ENCODE results near the gene YPEL2.
A peak's percentile ranks its signal among the peaks of the same experiment; 100 is the strongest.

YPEL2 gene

GRCh38 chr17:59367657-59368045 lies 36.2 kb downstream of the YPEL2 start:
- POLR2A ChIA-PET = interaction anchor here (0.6 kb wide), 2 partner anchors 34 to 507 kb away, joined by 4 to 7 read pairs; no protein-coding TSS in a partner anchor
- no peaks in the 10 kb centered on the region for H3K9me3 ChIP-seq (ENCODE audit: control insufficient read depth, insufficient read depth, low read depth, low read length)
- H3K27ac ChIP-seq (ENCODE audit: extremely low read depth, low read depth, low read length) = peak overlapping the region; percentile 85
- CTCF ChIA-PET = no interaction called here
- peaks cover 55% of the 10 kb centered on the region for H3K4me1 ChIP-seq (ENCODE audit: control insufficient read depth, insufficient read depth, low read length)
- no peak for TF ChIP-seq ZNF174 (tag by site-specific recombination; IDR thresholded peaks at IDR 0.05)
- peak; percentile 46; the same call in 1 of the 2 replicates for TF ChIP-seq ZIC2 (tag by site-specific recombination; IDR thresholded peaks at IDR 0.05)
- TF ChIP-seq ZNF37A (tag by site-specific recombination; IDR thresholded peaks at IDR 0.05) = no peak
- TF ChIP-seq ZNF558 (tag by site-specific recombination; IDR thresholded peaks at IDR 0.05) = no peak
- no peak for TF ChIP-seq GLIS1 (tag by site-specific recombination; IDR thresholded peaks at IDR 0.05)
- TF ChIP-seq KLF9 (tag by site-specific recombination; IDR thresholded peaks at IDR 0.05; ENCODE audit: low read depth) = no peak
- TF ChIP-seq KLF8 (tag by site-specific recombination; IDR thresholded peaks at IDR 0.05) = no peak
- no peak for TF ChIP-seq ZNF324 (tag by site-specific recombination; IDR thresholded peaks at IDR 0.05)
- no peak for TF ChIP-seq ZNF350 (tag by site-specific recombination; IDR thresholded peaks at IDR 0.05)
- H3K4me3 ChIP-seq (ENCODE audit: low read depth, low read length) = no peak overlapping the region
- H3K36me3 ChIP-seq (ENCODE audit: control insufficient read depth in 2 of 2, insufficient read depth in 1 of 2, low read length in 2 of 2) = no peaks in the 10 kb centered on the region; a peak in 1 of 3 replicates

DNA sequence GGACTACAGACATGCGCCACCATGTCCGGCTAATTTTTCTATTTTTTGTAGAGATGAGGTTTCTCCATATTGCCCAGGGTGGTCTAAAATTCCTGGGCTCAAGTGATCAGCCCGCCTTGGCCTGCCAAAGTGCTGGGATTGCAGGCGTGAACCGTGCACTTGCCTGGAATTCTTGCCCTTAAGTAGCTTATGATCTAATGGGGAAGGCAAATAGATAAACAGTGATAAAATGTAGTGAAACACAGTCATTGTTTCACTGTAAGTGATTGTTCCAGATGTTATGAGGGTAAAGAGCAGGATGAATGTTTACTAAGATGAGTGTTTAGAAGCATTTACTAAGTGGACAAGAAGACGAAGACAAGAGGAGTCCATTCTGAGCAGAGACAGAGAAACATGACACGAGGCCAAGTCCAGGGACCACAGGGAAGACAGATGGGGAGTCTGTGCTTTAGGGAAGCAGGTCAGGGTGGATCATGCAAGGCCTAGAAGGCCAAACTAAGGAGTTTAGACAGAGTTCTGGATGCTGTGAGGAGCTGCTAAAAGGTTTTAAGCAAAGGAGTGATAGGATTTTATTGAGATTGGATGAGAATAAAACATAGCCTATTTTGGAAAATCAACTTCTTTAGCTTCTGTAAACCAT lies 36.9 kb downstream of the YPEL2 start:
- H3K27ac ChIP-seq (ENCODE audit: extremely low read depth, low read depth, low read length) = no peak overlapping the region
- 0 out of 2 replicates have a peak, but pooled peaks have one; percentile 33 for TF ChIP-seq OSR2 (tag by site-specific recombination; IDR thresholded peaks at IDR 0.05)
- no peak for TF ChIP-seq ZNF555 (tag by site-specific recombination; conservative IDR thresholded peaks at IDR 0.05)
- TF ChIP-seq ZNF433 (tag by site-specific recombination; IDR thresholded peaks at IDR 0.05; ENCODE audit: low read depth) = no peak
- TF ChIP-seq ZBTB21 (tag by site-specific recombination; IDR thresholded peaks at IDR 0.05) = no peak
- no peak for TF ChIP-seq ZNF776 (tag by site-specific recombination; IDR thresholded peaks at IDR 0.05; ENCODE audit: borderline replicate concordance)
- H3K9me3 ChIP-seq (ENCODE audit: control insufficient read depth, insufficient read depth, low read depth, low read length) = no peaks in the 10 kb centered on the region
- no peak overlapping the region for H3K4me3 ChIP-seq (ENCODE audit: low read depth, low read length)
- no peaks in the 10 kb centered on the region; a peak in 1 of 3 replicates for H3K36me3 ChIP-seq (ENCODE audit: control insufficient read depth in 2 of 2, insufficient read depth in 1 of 2, low read length in 2 of 2)
- CTCF ChIA-PET = no interaction called here
- POLR2A ChIA-PET = interaction anchor here (0.6 kb wide), 2 partner anchors 34 to 506 kb away, joined by 4 to 7 read pairs; no protein-coding TSS in a partner anchor
- H3K4me1 ChIP-seq (ENCODE audit: control insufficient read depth, insufficient read depth, low read length) = peaks cover 50% of the 10 kb centered on the region

GRCh38 chr17:59369031-59369975 lies 37.8 kb downstream of the YPEL2 start:
- TF ChIP-seq ZNF24 (tag by site-specific recombination; IDR thresholded peaks at IDR 0.05) (no peak), ZNF544 (tag by site-specific recombination; IDR thresholded peaks at IDR 0.05) (no peak), SP3 (tag by site-specific recombination; IDR thresholded peaks at IDR 0.05) (no peak), GLI4 (tag by site-specific recombination; IDR thresholded peaks at IDR 0.05) (no peak), ZNF639 (tag by site-specific recombination; IDR thresholded peaks at IDR 0.05) (no peak), ZNF664 (tag by site-specific recombination; IDR thresholded peaks at IDR 0.05) (no peak), ZNF843 (tag by site-specific recombination; IDR thresholded peaks at IDR 0.05) (no peak), ZNF433 (tag by site-specific recombination; IDR thresholded peaks at IDR 0.05; ENCODE audit: low read depth) (no peak), ZNF133 (tag by site-specific recombination; IDR thresholded peaks at IDR 0.05) (no peak)
- TF ChIP-seq, protein P1, sequence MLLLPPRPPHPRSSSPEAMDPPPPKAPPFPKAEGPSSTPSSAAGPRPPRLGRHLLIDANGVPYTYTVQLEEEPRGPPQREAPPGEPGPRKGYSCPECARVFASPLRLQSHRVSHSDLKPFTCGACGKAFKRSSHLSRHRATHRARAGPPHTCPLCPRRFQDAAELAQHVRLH (tag by site-specific recombination; IDR thresholded peaks at IDR 0.05) = no peak
- POLR2A ChIA-PET = no interaction called here
- CTCF ChIA-PET = interaction anchor here (0.6 to 2.4 kb wide), 3 partner anchors 15 to 40 kb away, joined by 4 to 7 read pairs (median 6); no protein-coding TSS in a partner anchor
- Histone ChIP-seq H3K27ac (ENCODE audit: extremely low read depth, low read depth, low read length) (no peak overlapping the region), H3K36me3 (ENCODE audit: control insufficient read depth in 2 of 2, insufficient read depth in 1 of 2, low read length in 2 of 2) (no peaks in the 10 kb centered on the region; a peak in 1 of 3 replicates), H3K4me3 (ENCODE audit: low read depth, low read length) (no peak overlapping the region), H3K9me3 (ENCODE audit: control insufficient read depth, insufficient read depth, low read depth, low read length) (no peaks in the 10 kb centered on the region), H3K4me1 (ENCODE audit: control insufficient read depth, insufficient read depth, low read length) (peaks cover 50% of the 10 kb centered on the region)

All from HEK293 (cell line).